ENCODE measurements around the gene BCAT1.

BCAT1 gene

GRCh38 chr12:24948757-24949722, at the start of gene BCAT1:
Gene BCAT1, minus strand, starts transcription at chr12:24949101. Its CDS starts 169 bp downstream, at chr12:24948932.
- DNase-seq (ENCODE audit: low read depth) = peak; percentile 87

GRCh38 chr12:24997970-24998582, 49.2 kb upstream of the BCAT1 start:
- DNase-seq (ENCODE audit: low read depth) = peak; percentile 90

- peak; percentile 5 for DNase-seq (ENCODE audit: low read depth)
Observed at GRCh38 chr12:24997496-24997895, 48.6 kb upstream of the BCAT1 start.

- no peak for DNase-seq (ENCODE audit: low read depth)
Observed at GRCh38 chr12:24996820-24997219, 47.9 kb upstream of the BCAT1 start.

- DNase-seq (ENCODE audit: low read depth) = no peak
Observed at GRCh38 chr12:24996102-24996797, 47.3 kb upstream of the BCAT1 start.

- DNase-seq (ENCODE audit: low read depth) = no peak
Observed at GRCh38 chr12:24993793-24994192, 44.9 kb upstream of the BCAT1 start.

- DNase-seq (ENCODE audit: low read depth) = peak; percentile 71
Observed at GRCh38 chr12:24991209-24992049, 42.5 kb upstream of the BCAT1 start.

- DNase-seq (ENCODE audit: low read depth) = no peak
Observed at GRCh38 chr12:24989216-24989615, 40.3 kb upstream of the BCAT1 start.

- no peak for DNase-seq (ENCODE audit: low read depth)
Observed at GRCh38 chr12:24982250-24982649, 33.3 kb upstream of the BCAT1 start.

GRCh38 chr12:24979976-24980730, 31.3 kb upstream of the BCAT1 start:
- peak; percentile 13 for DNase-seq (ENCODE audit: low read depth)

GRCh38 chr12:24979329-24979728, 30.4 kb upstream of the BCAT1 start:
- no peak for DNase-seq (ENCODE audit: low read depth)

GRCh38 chr12:24977711-24978110, 28.8 kb upstream of the BCAT1 start:
- no peak for DNase-seq (ENCODE audit: low read depth)

- no peak for DNase-seq (ENCODE audit: low read depth)
Observed at GRCh38 chr12:24977060-24977459, 28.2 kb upstream of the BCAT1 start.

- DNase-seq (ENCODE audit: low read depth) = no peak
Observed at GRCh38 chr12:24975425-24975824, 26.5 kb upstream of the BCAT1 start.

GRCh38 chr12:24974216-24974615, 25.3 kb upstream of the BCAT1 start:
- no peak for DNase-seq (ENCODE audit: low read depth)

- no peak for DNase-seq (ENCODE audit: low read depth)
Observed at GRCh38 chr12:24972078-24972477, 23.2 kb upstream of the BCAT1 start.

GRCh38 chr12:24970177-24970576, 21.3 kb upstream of the BCAT1 start:
- DNase-seq (ENCODE audit: low read depth) = no peak

- DNase-seq (ENCODE audit: low read depth) = no peak
Observed at GRCh38 chr12:24966951-24967564, 18.2 kb upstream of the BCAT1 start.

- no peak for DNase-seq (ENCODE audit: low read depth)
Observed at GRCh38 chr12:24964342-24964741, 15.4 kb upstream of the BCAT1 start.

- peak; percentile 72 for DNase-seq (ENCODE audit: low read depth)
Observed at GRCh38 chr12:24960222-24960855, 11.4 kb upstream of the BCAT1 start.
